ENCODE results near the gene FGD5. TPM values are rescaled to one million over a fixed set of nuclear protein-coding genes. Genes with fewer than 3 reads are reported as not detected.

The FGD5 gene
- total RNA-seq, 2 donors from 2014 or later, result not detected

Other genes starting within 250 kb of the FGD5 start
- gene CCDC174, start 167.2 kb upstream of the FGD5 start, total RNA-seq, result 10 to 100 TPM; 26.9 to 55.9 TPM
- under 1 TPM; 0.12 to 0.42 TPM for gene C3orf20, start 143.8 kb upstream of the FGD5 start, total RNA-seq
- gene NR2C2, start 128.6 kb downstream of the FGD5 start, total RNA-seq, result 10 to 100 TPM; 47.1 to 48.3 TPM
- 10 to 100 TPM; 47.4 to 50.5 TPM for gene MRPS25, start 246.4 kb downstream of the FGD5 start, total RNA-seq